ENCODE results near the gene ARHGAP29.

DNA sequence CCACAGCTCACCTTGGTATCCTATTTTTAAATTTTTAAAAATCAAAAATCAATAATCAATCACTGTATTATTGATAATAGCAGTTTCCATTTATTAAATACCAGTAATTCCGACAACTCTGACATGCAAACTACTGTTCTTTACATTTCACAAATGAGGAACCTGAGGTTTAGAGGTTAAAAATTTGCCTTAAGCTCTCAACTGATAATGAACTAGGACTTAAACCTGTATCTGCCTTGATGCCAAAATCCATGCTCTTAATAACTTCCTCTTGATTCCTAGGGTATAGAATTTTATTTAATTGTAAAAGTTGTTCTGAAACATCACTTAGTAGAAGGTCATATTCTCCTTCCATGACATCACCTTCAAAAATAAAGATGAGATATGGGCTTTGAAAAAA lies 5.6 kb downstream of the ARHGAP29 start:
- TF ChIP-seq POLR2A (IDR thresholded peaks at IDR 0.05; ENCODE audit: low read length) (no peak), CHD4 (IDR thresholded peaks at IDR 0.05; ENCODE audit: borderline replicate concordance) (no peak), MYC (IDR thresholded peaks at IDR 0.05; ENCODE audit: borderline replicate concordance, low read length) (no peak), JUNB (IDR thresholded peaks at IDR 0.05) (no peak), MAFK (IDR thresholded peaks at IDR 0.05; ENCODE audit: partially characterized antibody) (no peak), RAD21 (conservative IDR thresholded peaks at IDR 0.05 in 1 of 2, IDR thresholded peaks at IDR 0.05 in 1 of 2) (no peak)
- TF ChIP-seq, protein P1, sequence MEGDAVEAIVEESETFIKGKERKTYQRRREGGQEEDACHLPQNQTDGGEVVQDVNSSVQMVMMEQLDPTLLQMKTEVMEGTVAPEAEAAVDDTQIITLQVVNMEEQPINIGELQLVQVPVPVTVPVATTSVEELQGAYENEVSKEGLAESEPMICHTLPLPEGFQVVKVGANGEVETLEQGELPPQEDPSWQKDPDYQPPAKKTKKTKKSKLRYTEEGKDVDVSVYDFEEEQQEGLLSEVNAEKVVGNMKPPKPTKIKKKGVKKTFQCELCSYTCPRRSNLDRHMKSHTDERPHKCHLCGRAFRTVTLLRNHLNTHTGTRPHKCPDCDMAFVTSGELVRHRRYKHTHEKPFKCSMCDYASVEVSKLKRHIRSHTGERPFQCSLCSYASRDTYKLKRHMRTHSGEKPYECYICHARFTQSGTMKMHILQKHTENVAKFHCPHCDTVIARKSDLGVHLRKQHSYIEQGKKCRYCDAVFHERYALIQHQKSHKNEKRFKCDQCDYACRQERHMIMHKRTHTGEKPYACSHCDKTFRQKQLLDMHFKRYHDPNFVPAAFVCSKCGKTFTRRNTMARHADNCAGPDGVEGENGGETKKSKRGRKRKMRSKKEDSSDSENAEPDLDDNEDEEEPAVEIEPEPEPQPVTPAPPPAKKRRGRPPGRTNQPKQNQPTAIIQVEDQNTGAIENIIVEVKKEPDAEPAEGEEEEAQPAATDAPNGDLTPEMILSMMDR (IDR thresholded peaks at IDR 0.05), result no peak
